ENCODE data around the gene ACOXL. TPM values are rescaled to one million over a fixed set of nuclear protein-coding genes. Genes with fewer than 3 reads are reported as not detected.
A peak's percentile ranks its signal among the peaks of the same experiment; 100 is the strongest.

Gene ACOXL
- total and polyA plus RNA-seq, 2 of the 8 experiments (the other 6 are each of a cell fraction or from before 2014, with no cell fraction given): 11.4 to 20.6 TPM

DNA sequence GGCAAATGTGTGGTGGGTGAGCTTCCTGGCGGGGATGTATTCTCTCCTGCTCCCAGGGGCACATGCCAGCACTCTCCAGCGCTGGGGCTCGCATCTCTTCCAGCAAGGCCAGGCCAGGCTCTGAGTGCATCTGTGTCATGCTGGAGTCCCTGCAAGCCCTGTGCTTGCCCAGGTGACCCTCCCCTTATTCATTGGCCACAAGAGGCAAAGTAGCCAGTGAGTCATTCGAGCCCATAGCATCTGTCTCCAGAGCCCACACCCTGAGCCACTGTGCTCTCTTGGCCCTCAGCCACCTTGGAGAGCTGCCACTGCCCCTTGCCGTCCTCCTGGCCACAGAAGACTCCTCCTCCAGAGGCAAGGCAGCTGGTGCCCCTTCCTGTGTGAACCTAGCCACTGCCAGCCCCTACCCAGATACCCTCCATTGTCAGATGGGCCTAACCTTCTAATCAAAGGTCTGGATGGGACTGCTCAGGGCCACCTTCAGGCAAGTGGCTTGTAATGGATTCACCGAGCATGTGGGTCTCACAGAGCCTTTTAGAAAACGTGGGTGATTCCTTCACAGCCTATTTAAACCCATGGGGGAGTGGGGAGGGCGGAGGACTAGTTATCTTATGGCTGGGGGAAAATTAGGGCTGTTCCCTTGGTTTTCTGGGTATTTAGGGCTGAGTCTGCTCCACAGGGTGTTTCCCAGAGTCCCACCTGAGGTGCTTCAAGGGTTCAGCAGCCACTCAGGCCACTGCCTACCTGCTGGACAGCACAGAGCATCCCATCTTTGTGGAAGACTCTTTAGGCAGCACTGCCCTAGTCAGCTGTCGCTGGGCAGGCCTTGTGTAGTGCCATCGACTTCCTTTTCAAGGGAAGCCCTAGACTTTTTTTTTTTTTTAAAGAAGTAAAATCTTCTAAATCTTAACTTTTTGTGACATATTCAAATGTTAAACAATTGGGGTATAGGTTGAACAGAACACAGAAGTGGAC, 137.4 kb downstream of the ACOXL start:
- 0 out of 8 replicates have a peak, but pooled peaks cover 0 to 2% (median 0%) of the 10 kb centered on the region in 4 experiments for H3K36me3 ChIP-seq (ENCODE audit: control insufficient read depth in 2 of 4, insufficient read depth in 4 of 4, low read length in 3 of 4)
- ChIA-PET CTCF (ENCODE audit: partially characterized antibody) (interaction anchor here (1.0 to 4.7 kb wide), 2 partner anchors 7 to 16 kb away, joined by 3 to 35 read pairs; no protein-coding TSS in a partner anchor), POLR2A (ENCODE audit: partially characterized antibody) (no interaction called here)
- no peak overlapping the region for H3K14ac ChIP-seq (ENCODE audit: insufficient read length)
- H3K4ac ChIP-seq (replicated peaks; ENCODE audit: insufficient read length, low read depth, low read length): no peak overlapping the region
- peak overlapping the region; percentile 3 for H4K91ac ChIP-seq (replicated peaks; ENCODE audit: insufficient read length, low read length)
- H3K23me2 ChIP-seq (ENCODE audit: low read depth, low read length): no peaks in the 10 kb centered on the region
- no peak overlapping the region for H3K56ac ChIP-seq (replicated peaks; ENCODE audit: insufficient read length, low read depth, low read length)
- H2BK15ac ChIP-seq (ENCODE audit: low read length): peak overlapping the region; percentile 40; the same call in 1 of the 2 replicates
- H2BK20ac ChIP-seq (ENCODE audit: low read length): no peak overlapping the region
- H2BK12ac ChIP-seq (ENCODE audit: low read depth, low read length): 0 out of 2 replicates have a peak overlapping the region, but pooled peaks have one; percentile 55
- no peak overlapping the region for H3K18ac ChIP-seq (ENCODE audit: extremely low read depth, low read length)
- H3K79me1 ChIP-seq (ENCODE audit: low read depth, low read length): peaks cover 2% of the 10 kb centered on the region; the same call in 1 of the 2 replicates
- no peak overlapping the region for H3K27ac ChIP-seq (ENCODE audit: low read depth, low read length)
- no peaks in the 10 kb centered on the region for H4K20me1 ChIP-seq (replicated peaks in 1 of 2; ENCODE audit: control insufficient read depth in 1 of 2, insufficient read depth in 2 of 2, low read length in 2 of 2)
- no peak for FAIRE-seq
- H2BK5ac ChIP-seq (ENCODE audit: low read depth, low read length): no peak overlapping the region
- no peak overlapping the region for H3K9ac ChIP-seq (replicated peaks in 1 of 4; ENCODE audit: extremely low read depth in 1 of 4, low read depth in 3 of 4, low read length in 3 of 4)
- no peak for DNase-seq (ENCODE audit: low read depth in 1 of 2, low spot score in 2 of 2)
- H3K4me1 ChIP-seq (replicated peaks in 1 of 4; ENCODE audit: control insufficient read depth in 3 of 4, insufficient read depth in 4 of 4, low read length in 3 of 4): peaks cover 0 to 23% (median 3%) of the 10 kb centered on the region in 4 experiments; a peak in 6 of 7 replicates
- no peak overlapping the region for H3K4me3 ChIP-seq (ENCODE audit: extremely low read depth in 1 of 4, insufficient read depth in 2 of 4, low read depth in 3 of 4, low read length in 4 of 4)
- no peak overlapping the region for H4K5ac ChIP-seq (ENCODE audit: insufficient read length, low read depth, low read length)
- H3K79me2 ChIP-seq (ENCODE audit: control insufficient read depth in 1 of 2, insufficient read depth in 2 of 2, low read length in 2 of 2): no peaks in the 10 kb centered on the region
- H3K27me3 ChIP-seq (replicated peaks in 1 of 4; ENCODE audit: control insufficient read depth in 3 of 4, extremely low read depth in 1 of 4, insufficient read depth in 3 of 4, low read length in 3 of 4): no peaks in the 10 kb centered on the region
- H3K9me3 ChIP-seq (ENCODE audit: insufficient read depth in 2 of 2, low read depth in 1 of 2, low read length in 1 of 2): no peaks in the 10 kb centered on the region
- no peak overlapping the region for H2AK5ac ChIP-seq (ENCODE audit: low read depth, low read length)
- 87% methylated on average over 10 of the region's 10 CpGs; no CpG with 5 or more reads in 1 of the 2 experiments for WGBS, 2 experiments (ENCODE audit: extremely low coverage in 1 of 2, insufficient coverage in 1 of 2, insufficient read length in 1 of 2, insufficient replicate concordance in 2 of 2, low coverage in 1 of 2, low lambda C conversion rate in 2 of 2, missing lambda C conversion rate in 1 of 2)
- H3K23ac ChIP-seq (ENCODE audit: insufficient read length): no peak overlapping the region
- TF ChIP-seq RFX5 (IDR thresholded peaks at IDR 0.05; ENCODE audit: borderline replicate concordance, low read depth, low read length): peak; percentile 45; the same call in 1 of the 2 replicates
- TF ChIP-seq KDM4A (IDR thresholded peaks at IDR 0.05; ENCODE audit: low read depth, low read length, severe bottlenecking): no peak
- no peak for TF ChIP-seq TAF1 (IDR thresholded peaks at IDR 0.05; ENCODE audit: low read depth, low read length)
- TF ChIP-seq EGR1 (IDR thresholded peaks at IDR 0.05; ENCODE audit: borderline replicate concordance, low read depth, low read length): no peak
- TF ChIP-seq JUN (IDR thresholded peaks at IDR 0.05; ENCODE audit: low read depth, low read length): no peak
- TF ChIP-seq SIRT6 (IDR thresholded peaks at IDR 0.05; ENCODE audit: low read length): no peak
- no peak for TF ChIP-seq CREB1 (IDR thresholded peaks at IDR 0.05)
- no peak overlapping the region for H2BK120ac ChIP-seq (replicated peaks; ENCODE audit: low read depth, low read length)
- H3K4me2 ChIP-seq (ENCODE audit: insufficient read depth in 1 of 2, low read depth in 2 of 2, low read length in 2 of 2): no peak overlapping the region
- H2AFZ ChIP-seq (ENCODE audit: low read length): no peak overlapping the region
- H4K8ac ChIP-seq (ENCODE audit: extremely low read depth, insufficient read depth, low read length): no peak overlapping the region
